ENCODE data around the gene TRIM17. TPM values are rescaled to one million over a fixed set of nuclear protein-coding genes. Genes with fewer than 3 reads are reported as not detected.

The TRIM17 gene
- total and polyA plus RNA-seq, 9 of the 15 experiments (the other 6 are each of a cell fraction or from before 2014, with no cell fraction given), result not detected

DNA sequence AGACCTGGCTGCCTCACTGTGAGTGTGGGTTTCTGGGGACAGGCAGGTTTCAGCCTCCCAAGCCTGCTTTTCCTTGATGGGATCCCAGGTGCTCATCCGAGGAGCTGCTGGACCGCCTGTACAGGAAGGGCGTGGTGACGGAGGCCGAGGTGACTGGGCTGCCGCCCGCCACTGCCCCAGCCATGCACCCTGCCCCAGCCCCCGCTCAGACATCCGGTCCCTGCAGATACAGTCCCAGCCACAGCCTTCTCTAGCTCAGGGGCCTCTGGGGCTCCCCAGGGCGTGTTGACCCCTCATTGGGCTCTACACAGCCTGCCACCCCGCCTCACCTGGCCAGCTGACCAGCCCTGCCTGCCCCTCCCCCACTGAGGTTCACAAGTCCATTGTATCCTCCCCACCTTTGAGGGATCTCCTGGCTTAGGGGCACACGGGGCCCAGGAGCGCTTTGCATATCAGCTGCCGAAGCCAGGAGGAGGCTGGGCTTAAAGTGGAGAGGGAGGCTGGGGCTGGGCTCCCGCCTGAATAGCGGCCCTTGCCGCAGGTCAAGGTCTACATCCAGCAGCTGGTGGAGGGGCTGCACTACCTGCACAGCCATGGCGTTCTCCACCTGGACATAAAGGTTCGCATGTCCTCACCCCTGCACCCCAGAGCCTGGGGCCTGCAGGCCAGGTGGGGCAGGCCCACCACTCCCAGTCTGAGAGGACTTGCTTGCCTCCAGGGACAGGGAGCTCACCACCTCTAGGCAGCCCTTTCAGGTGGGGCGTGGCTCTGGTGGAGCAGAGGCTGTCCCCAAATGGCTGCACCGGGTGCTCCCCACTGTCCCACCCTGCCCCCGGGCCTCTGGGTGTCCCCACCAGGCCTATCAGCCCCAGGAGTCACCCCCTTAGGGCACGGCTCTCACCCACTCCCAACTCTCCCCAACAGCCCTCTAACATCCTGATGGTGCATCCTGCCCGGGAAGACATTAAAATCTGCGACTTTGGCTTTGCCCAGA is 48.6 kb downstream of the TRIM17 start (continued):
- TF ChIP-seq, protein P1, sequence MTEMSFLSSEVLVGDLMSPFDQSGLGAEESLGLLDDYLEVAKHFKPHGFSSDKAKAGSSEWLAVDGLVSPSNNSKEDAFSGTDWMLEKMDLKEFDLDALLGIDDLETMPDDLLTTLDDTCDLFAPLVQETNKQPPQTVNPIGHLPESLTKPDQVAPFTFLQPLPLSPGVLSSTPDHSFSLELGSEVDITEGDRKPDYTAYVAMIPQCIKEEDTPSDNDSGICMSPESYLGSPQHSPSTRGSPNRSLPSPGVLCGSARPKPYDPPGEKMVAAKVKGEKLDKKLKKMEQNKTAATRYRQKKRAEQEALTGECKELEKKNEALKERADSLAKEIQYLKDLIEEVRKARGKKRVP (CRISPR knock-in tag; IDR thresholded peaks at IDR 0.05), result peak; percentile 62; the same call in 1 of the 2 replicates
- 0 out of 2 replicates have a peak, but pooled peaks have one; percentile 57 for TF ChIP-seq GTF2A2 (tag; IDR thresholded peaks at IDR 0.05)
- peak; percentile 74 for TF ChIP-seq GABPB1 (CRISPR knock-in tag; IDR thresholded peaks at IDR 0.05)
- TF ChIP-seq, protein P2, sequence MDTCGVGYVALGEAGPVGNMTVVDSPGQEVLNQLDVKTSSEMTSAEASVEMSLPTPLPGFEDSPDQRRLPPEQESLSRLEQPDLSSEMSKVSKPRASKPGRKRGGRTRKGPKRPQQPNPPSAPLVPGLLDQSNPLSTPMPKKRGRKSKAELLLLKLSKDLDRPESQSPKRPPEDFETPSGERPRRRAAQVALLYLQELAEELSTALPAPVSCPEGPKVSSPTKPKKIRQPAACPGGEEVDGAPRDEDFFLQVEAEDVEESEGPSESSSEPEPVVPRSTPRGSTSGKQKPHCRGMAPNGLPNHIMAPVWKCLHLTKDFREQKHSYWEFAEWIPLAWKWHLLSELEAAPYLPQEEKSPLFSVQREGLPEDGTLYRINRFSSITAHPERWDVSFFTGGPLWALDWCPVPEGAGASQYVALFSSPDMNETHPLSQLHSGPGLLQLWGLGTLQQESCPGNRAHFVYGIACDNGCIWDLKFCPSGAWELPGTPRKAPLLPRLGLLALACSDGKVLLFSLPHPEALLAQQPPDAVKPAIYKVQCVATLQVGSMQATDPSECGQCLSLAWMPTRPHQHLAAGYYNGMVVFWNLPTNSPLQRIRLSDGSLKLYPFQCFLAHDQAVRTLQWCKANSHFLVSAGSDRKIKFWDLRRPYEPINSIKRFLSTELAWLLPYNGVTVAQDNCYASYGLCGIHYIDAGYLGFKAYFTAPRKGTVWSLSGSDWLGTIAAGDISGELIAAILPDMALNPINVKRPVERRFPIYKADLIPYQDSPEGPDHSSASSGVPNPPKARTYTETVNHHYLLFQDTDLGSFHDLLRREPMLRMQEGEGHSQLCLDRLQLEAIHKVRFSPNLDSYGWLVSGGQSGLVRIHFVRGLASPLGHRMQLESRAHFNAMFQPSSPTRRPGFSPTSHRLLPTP (IDR thresholded peaks at IDR 0.05; ENCODE audit: borderline replicate concordance, extremely low read depth, insufficient read length), result no peak
- TF ChIP-seq, protein P3, sequence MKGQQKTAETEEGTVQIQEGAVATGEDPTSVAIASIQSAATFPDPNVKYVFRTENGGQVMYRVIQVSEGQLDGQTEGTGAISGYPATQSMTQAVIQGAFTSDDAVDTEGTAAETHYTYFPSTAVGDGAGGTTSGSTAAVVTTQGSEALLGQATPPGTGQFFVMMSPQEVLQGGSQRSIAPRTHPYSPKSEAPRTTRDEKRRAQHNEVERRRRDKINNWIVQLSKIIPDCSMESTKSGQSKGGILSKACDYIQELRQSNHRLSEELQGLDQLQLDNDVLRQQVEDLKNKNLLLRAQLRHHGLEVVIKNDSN (CRISPR knock-in tag; IDR thresholded peaks at IDR 0.05), result peak; percentile 63
- TF ChIP-seq MYBL2 (IDR thresholded peaks at IDR 0.05; ENCODE audit: low read depth), result no peak
- TF ChIP-seq MYBL2 (CRISPR knock-in tag; IDR thresholded peaks at IDR 0.05; ENCODE audit: borderline replicate concordance), result no peak
- 0 out of 2 replicates have a peak, but pooled peaks have one; percentile 50 for TF ChIP-seq RUNX1 (IDR thresholded peaks at IDR 0.05; ENCODE audit: low read depth)
- TF ChIP-seq ZNF311 (CRISPR knock-in tag; IDR thresholded peaks at IDR 0.05), result 0 out of 2 replicates have a peak, but pooled peaks have one; percentile 46
- 0 out of 4 replicates have a peak, but pooled peaks of 1 of the 2 experiments have one; percentile 33 for TF ChIP-seq FOXK2 (conservative IDR thresholded peaks at IDR 0.05 in 1 of 2, IDR thresholded peaks at IDR 0.05 in 1 of 2; ENCODE audit: low read depth in 2 of 2)
- TF ChIP-seq SOX6 (IDR thresholded peaks at IDR 0.05), result peak; percentile 84
- peak; percentile 74 for TF ChIP-seq POLR2A (conservative IDR thresholded peaks at IDR 0.05)
- TF ChIP-seq CBX1 (IDR thresholded peaks at IDR 0.05; ENCODE audit: low read depth), result peak; percentile 98
- TF ChIP-seq, protein P4, sequence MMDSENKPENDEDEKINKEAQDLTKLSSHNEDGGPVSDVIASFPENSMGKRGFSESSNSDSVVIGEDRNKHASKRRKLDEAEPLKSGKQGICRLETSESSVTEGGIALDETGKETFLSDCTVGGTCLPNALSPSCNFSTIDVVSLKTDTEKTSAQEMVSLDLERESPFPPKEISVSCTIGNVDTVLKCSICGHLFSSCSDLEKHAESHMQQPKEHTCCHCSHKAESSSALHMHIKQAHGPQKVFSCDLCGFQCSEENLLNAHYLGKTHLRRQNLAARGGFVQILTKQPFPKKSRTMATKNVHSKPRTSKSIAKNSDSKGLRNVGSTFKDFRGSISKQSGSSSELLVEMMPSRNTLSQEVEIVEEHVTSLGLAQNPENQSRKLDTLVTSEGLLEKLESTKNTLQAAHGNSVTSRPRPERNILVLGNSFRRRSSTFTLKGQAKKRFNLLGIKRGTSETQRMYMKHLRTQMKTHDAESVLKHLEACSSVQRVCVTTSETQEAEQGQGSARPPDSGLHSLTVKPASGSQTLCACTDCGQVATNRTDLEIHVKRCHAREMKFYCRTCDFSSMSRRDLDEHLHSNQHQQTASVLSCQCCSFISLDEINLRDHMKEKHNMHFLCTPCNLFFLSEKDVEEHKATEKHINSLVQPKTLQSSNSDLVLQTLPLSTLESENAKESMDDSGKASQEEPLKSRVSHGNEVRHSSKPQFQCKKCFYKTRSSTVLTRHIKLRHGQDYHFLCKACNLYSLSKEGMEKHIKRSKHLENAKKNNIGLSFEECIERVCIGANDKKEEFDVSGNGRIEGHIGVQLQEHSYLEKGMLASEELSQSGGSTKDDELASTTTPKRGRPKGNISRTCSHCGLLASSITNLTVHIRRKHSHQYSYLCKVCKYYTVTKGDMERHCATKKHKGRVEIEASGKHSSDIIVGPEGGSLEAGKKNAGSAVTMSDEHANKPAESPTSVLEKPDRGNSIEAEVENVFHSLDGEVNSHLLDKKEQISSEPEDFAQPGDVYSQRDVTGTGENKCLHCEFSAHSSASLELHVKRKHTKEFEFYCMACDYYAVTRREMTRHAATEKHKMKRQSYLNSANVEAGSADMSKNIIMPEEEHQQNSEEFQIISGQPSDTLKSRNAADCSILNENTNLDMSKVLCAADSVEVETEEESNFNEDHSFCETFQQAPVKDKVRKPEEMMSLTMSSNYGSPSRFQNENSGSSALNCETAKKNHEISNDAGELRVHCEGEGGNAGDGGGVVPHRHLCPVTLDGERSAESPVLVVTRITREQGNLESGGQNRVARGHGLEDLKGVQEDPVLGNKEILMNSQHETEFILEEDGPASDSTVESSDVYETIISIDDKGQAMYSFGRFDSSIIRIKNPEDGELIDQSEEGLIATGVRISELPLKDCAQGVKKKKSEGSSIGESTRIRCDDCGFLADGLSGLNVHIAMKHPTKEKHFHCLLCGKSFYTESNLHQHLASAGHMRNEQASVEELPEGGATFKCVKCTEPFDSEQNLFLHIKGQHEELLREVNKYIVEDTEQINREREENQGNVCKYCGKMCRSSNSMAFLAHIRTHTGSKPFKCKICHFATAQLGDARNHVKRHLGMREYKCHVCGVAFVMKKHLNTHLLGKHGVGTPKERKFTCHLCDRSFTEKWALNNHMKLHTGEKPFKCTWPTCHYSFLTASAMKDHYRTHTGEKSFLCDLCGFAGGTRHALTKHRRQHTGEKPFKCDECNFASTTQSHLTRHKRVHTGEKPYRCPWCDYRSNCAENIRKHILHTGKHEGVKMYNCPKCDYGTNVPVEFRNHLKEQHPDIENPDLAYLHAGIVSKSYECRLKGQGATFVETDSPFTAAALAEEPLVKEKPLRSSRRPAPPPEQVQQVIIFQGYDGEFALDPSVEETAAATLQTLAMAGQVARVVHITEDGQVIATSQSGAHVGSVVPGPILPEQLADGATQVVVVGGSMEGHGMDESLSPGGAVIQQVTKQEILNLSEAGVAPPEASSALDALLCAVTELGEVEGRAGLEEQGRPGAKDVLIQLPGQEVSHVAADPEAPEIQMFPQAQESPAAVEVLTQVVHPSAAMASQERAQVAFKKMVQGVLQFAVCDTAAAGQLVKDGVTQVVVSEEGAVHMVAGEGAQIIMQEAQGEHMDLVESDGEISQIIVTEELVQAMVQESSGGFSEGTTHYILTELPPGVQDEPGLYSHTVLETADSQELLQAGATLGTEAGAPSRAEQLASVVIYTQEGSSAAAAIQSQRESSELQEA (IDR thresholded peaks at IDR 0.05; ENCODE audit: low read depth), result peak; percentile 88

Data from K562 (cell line).